NOMO-1 (cell line): Measurements from ENCODE around the gene TYR.
"Not testable (repeated sequence)": the region's sequence is repeated elsewhere in the genome, so short reads cannot be mapped to it uniquely, and the experiment has no call there.

Experiments
- DNase-seq, 2 experiments: peaks; one replicate each; lab custom pipeline; 2025; ENCODE audit not compliant: unreplicated experiment in 2 of 2; lab: John Stamatoyannopoulos, UW

The TYR gene

GRCh38 chr11:89177691-89178231, at the start of gene TYR:
Gene TYR, plus strand, starts transcription at chr11:89177875. Its CDS starts 79 bp downstream, at chr11:89177954.
- no peak for DNase-seq

- DNase-seq: no peak
Measured at GRCh38 chr11:89136606-89137005, 41.1 kb upstream of the TYR start.

- no peak for DNase-seq
Measured at GRCh38 chr11:89147229-89147628, 30.4 kb upstream of the TYR start.

GRCh38 chr11:89159974-89160373, 17.7 kb upstream of the TYR start:
- DNase-seq: no peak

- DNase-seq: no peak
Measured at GRCh38 chr11:89161949-89162348, 15.7 kb upstream of the TYR start.

- DNase-seq: no peak
Measured at GRCh38 chr11:89163686-89164085, 14.0 kb upstream of the TYR start.

- no peak for DNase-seq
Measured at GRCh38 chr11:89168396-89168795, 9.3 kb upstream of the TYR start.

GRCh38 chr11:89175796-89176195, 1.9 kb upstream of the TYR start:
- DNase-seq: no peak

- no peak for DNase-seq
Measured at GRCh38 chr11:89176938-89177337, 737 bp upstream of the TYR start.

GRCh38 chr11:89181111-89181510, 3.4 kb downstream of the TYR start:
- no peak for DNase-seq

GRCh38 chr11:89182773-89183518, 5.3 kb downstream of the TYR start:
- no peak for DNase-seq

- no peak for DNase-seq
Measured at GRCh38 chr11:89184021-89184420, 6.3 kb downstream of the TYR start.

- no peak for DNase-seq
Measured at GRCh38 chr11:89189776-89190175, 12.1 kb downstream of the TYR start.

- DNase-seq: no peak
Measured at GRCh38 chr11:89201138-89201537, 23.5 kb downstream of the TYR start.

GRCh38 chr11:89203814-89204213, 26.1 kb downstream of the TYR start:
- no peak for DNase-seq

GRCh38 chr11:89205378-89205777, 27.7 kb downstream of the TYR start:
- no peak for DNase-seq

GRCh38 chr11:89220684-89221339, 43.1 kb downstream of the TYR start:
- no peak for DNase-seq

- no peak for DNase-seq
Measured at GRCh38 chr11:89235083-89235482, 57.4 kb downstream of the TYR start.

- no peak for DNase-seq
Measured at GRCh38 chr11:89235976-89236375, 58.3 kb downstream of the TYR start.

- DNase-seq: not testable (repeated sequence)
Measured at GRCh38 chr11:89247007-89247406, 69.3 kb downstream of the TYR start.

- no peak for DNase-seq
Measured at GRCh38 chr11:89249196-89249595, 71.5 kb downstream of the TYR start.

- not testable (repeated sequence) for DNase-seq
Measured at GRCh38 chr11:89261483-89261882, 83.8 kb downstream of the TYR start.
